ENCODE data around the gene CT45A10. TPM values are rescaled to one million over a fixed set of nuclear protein-coding genes. Genes with fewer than 3 reads are reported as not detected.

The CT45A10 gene
- total RNA-seq, 1 experiment from 2014 or later = 0.33 TPM

DNA sequence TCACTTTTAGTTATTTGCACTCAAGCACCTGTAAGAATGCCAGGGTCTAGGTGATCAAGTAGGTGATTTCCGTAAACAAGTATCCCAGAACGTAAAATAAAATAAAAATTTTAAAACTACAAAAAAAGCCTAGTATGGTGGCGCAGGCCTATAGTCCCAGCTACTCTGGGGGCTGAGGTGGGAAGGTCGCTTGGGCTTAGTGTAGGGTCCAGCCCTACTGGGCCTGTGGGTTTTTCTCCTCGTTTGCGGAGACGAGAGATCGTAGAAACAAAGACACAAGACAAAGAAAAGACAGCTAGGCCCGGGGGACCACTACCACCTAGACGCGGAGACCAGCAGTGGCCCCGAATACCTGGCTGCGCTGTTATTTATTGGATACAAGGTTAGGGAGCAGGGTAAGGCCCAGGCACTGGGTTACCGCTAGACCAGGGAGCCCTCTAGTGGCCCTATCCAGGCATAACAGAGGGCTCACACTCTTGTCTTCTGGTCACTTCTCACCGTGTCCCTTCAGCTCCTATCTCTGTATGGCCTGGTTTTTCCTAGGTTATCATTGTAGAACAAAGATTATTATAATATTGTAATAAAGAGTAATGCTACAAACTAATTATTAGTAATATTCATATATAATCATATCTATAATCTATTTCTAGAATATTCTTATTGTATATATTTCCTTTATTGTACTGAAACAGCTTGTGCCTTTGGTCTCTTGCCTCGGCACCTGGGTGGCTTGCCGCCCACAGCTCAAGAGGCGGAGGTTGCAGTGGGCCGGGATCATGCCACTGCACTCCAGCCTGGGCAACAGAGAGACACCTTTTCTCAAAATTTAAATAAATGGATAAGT, 38.6 kb upstream of the CT45A10 start:
- TF ChIP-seq NFE2L1 (CRISPR knock-in tag; IDR thresholded peaks at IDR 0.05) (no peak), CTCF (IDR thresholded peaks at IDR 0.05) (peak; percentile 47; the same call in 1 of the 2 replicates), SP1 (CRISPR knock-in tag; conservative IDR thresholded peaks at IDR 0.05) (no peak), HMGA2 (CRISPR knock-in tag; IDR thresholded peaks at IDR 0.05) (no peak)
- TF ChIP-seq, protein P1, sequence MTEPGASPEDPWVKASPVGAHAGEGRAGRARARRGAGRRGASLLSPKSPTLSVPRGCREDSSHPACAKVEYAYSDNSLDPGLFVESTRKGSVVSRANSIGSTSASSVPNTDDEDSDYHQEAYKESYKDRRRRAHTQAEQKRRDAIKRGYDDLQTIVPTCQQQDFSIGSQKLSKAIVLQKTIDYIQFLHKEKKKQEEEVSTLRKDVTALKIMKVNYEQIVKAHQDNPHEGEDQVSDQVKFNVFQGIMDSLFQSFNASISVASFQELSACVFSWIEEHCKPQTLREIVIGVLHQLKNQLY (CRISPR knock-in tag; IDR thresholded peaks at IDR 0.05) = no peak
- POLR2A ChIA-PET = no interaction called here
- peak; percentile 74 for DNase-seq (ENCODE audit: low spot score)

GRCh38 chrX:135927897-135928296, 34.7 kb upstream of the CT45A10 start:
- no peak for ATAC-seq
- no peaks in the 10 kb centered on the region for H3K27me3 Mint-ChIP-seq (ENCODE audit: low read depth)
- ChIA-PET CTCF (no interaction called here), POLR2A (no interaction called here)
- no peaks in the 10 kb centered on the region for H3K36me3 Mint-ChIP-seq
- DNase-seq (ENCODE audit: low spot score) = no peak
- no peaks in the 10 kb centered on the region for H3K9me3 Mint-ChIP-seq
- no peak for TF ChIP-seq CREM (CRISPR knock-in tag; IDR thresholded peaks at IDR 0.05)
- no peak for TF ChIP-seq ARID4B (CRISPR knock-in tag; IDR thresholded peaks at IDR 0.05; ENCODE audit: borderline replicate concordance)
- TF ChIP-seq ATF6 (CRISPR knock-in tag; IDR thresholded peaks at IDR 0.05) = no peak
- TF ChIP-seq, protein P2, sequence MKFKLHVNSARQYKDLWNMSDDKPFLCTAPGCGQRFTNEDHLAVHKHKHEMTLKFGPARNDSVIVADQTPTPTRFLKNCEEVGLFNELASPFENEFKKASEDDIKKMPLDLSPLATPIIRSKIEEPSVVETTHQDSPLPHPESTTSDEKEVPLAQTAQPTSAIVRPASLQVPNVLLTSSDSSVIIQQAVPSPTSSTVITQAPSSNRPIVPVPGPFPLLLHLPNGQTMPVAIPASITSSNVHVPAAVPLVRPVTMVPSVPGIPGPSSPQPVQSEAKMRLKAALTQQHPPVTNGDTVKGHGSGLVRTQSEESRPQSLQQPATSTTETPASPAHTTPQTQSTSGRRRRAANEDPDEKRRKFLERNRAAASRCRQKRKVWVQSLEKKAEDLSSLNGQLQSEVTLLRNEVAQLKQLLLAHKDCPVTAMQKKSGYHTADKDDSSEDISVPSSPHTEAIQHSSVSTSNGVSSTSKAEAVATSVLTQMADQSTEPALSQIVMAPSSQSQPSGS (CRISPR knock-in tag; IDR thresholded peaks at IDR 0.05; ENCODE audit: borderline replicate concordance, low read depth) = no peak
- no peak for TF ChIP-seq FOXK1 (CRISPR knock-in tag; IDR thresholded peaks at IDR 0.05)
- TF ChIP-seq ZNF138 (CRISPR knock-in tag; conservative IDR thresholded peaks at IDR 0.05) = no peak
- no peak for TF ChIP-seq TCF7 (CRISPR knock-in tag; IDR thresholded peaks at IDR 0.05; ENCODE audit: low read depth)
- TF ChIP-seq, protein P1 (CRISPR knock-in tag; IDR thresholded peaks at IDR 0.05) = no peak
- TF ChIP-seq ELF4 (CRISPR knock-in tag; IDR thresholded peaks at IDR 0.05; ENCODE audit: low read depth) = no peak
- TF ChIP-seq, protein P3, sequence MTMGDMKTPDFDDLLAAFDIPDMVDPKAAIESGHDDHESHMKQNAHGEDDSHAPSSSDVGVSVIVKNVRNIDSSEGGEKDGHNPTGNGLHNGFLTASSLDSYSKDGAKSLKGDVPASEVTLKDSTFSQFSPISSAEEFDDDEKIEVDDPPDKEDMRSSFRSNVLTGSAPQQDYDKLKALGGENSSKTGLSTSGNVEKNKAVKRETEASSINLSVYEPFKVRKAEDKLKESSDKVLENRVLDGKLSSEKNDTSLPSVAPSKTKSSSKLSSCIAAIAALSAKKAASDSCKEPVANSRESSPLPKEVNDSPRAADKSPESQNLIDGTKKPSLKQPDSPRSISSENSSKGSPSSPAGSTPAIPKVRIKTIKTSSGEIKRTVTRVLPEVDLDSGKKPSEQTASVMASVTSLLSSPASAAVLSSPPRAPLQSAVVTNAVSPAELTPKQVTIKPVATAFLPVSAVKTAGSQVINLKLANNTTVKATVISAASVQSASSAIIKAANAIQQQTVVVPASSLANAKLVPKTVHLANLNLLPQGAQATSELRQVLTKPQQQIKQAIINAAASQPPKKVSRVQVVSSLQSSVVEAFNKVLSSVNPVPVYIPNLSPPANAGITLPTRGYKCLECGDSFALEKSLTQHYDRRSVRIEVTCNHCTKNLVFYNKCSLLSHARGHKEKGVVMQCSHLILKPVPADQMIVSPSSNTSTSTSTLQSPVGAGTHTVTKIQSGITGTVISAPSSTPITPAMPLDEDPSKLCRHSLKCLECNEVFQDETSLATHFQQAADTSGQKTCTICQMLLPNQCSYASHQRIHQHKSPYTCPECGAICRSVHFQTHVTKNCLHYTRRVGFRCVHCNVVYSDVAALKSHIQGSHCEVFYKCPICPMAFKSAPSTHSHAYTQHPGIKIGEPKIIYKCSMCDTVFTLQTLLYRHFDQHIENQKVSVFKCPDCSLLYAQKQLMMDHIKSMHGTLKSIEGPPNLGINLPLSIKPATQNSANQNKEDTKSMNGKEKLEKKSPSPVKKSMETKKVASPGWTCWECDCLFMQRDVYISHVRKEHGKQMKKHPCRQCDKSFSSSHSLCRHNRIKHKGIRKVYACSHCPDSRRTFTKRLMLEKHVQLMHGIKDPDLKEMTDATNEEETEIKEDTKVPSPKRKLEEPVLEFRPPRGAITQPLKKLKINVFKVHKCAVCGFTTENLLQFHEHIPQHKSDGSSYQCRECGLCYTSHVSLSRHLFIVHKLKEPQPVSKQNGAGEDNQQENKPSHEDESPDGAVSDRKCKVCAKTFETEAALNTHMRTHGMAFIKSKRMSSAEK (CRISPR knock-in tag; IDR thresholded peaks at IDR 0.05; ENCODE audit: borderline replicate concordance) = no peak
- no peak for TF ChIP-seq GTF2I (CRISPR knock-in tag; conservative IDR thresholded peaks at IDR 0.05)
- no peak for TF ChIP-seq TP53 (CRISPR knock-in tag; IDR thresholded peaks at IDR 0.05)
- no peak for TF ChIP-seq SMAD3 (CRISPR knock-in tag; IDR thresholded peaks at IDR 0.05; ENCODE audit: borderline replicate concordance)
- H3K4me1 Mint-ChIP-seq = no peaks in the 10 kb centered on the region
- H3K4me3 Mint-ChIP-seq = no peak overlapping the region
- no peak overlapping the region for H3K27ac Mint-ChIP-seq

More for the DNA sequence above, 38.6 kb upstream of the CT45A10 start:
- Mint-ChIP-seq H3K36me3 (no peaks in the 10 kb centered on the region), H3K4me1 (no peaks in the 10 kb centered on the region), H3K27me3 (ENCODE audit: low read depth) (no peaks in the 10 kb centered on the region), H3K4me3 (no peak overlapping the region), H3K9me3 (no peaks in the 10 kb centered on the region), H3K27ac (no peak overlapping the region)
- CTCF ChIA-PET = interaction anchor here (0.7 to 1.5 kb wide), 8 partner anchors 9 to 725 kb away, joined by 3 to 10 read pairs (median 4); no protein-coding TSS in a partner anchor
- peak; percentile 97 for ATAC-seq
